Suprapubic skin (tissue), 4 donors: Measurements from ENCODE around the gene KLF7.

ENCODE experiments used
- CTCF ChIP-seq, 2 donors: fragments of 200-600 bp in 1 of 2; fragments of 450-650 bp in 1 of 2; sonication (generic) in 1 of 2; IDR thresholded peaks; one replicate each; pipeline ENCODE4 v1.5.1; 2016 to 2019; ENCODE audit warnings: antibody characterized with exemption in 2 of 2, mild to moderate bottlenecking in 1 of 2, moderate library complexity in 1 of 2
- EP300 ChIP-seq: sonication (generic); formaldehyde crosslinking; IDR thresholded peaks from one replicate; pipeline ENCODE4 v1.6.1; 2017; ENCODE audit warnings: antibody characterized with exemption
- POLR2A ChIP-seq, 2 donors: fragments of 450-650 bp; IDR thresholded peaks; one replicate each; pipeline ENCODE4 v1.6.1; 2017; ENCODE audit warnings: antibody characterized with exemption in 2 of 2, mild to moderate bottlenecking in 2 of 2, moderate library complexity in 2 of 2
- POLR2AphosphoS5 ChIP-seq, 3 donors: sonication (generic); formaldehyde crosslinking; IDR thresholded peaks; one replicate each; pipeline ENCODE4 v1.6.1; 2017; ENCODE audit warnings: antibody characterized with exemption in 3 of 3

GRCh38 chr2:207066791-207067460 is 98.8 kb downstream of the KLF7 start:
- TF ChIP-seq CTCF (IDR thresholded peaks at IDR 0.05) (no peak), POLR2AphosphoS5 (IDR thresholded peaks at IDR 0.05) (no peak), POLR2A (IDR thresholded peaks at IDR 0.05) (no peak), EP300 (no peak)
